Erythroblast (primary cell): ENCODE data around the gene TWIST2.

Experiments used
- GATA1 ChIP-seq: IDR thresholded peaks from 2 replicates; pipeline ENCODE4 v1.6.1; 2011; ENCODE audit warnings: low read depth, mild to moderate bottlenecking, control low read depth, low read length, moderate library complexity
- POLR2A ChIP-seq: IDR thresholded peaks from 2 replicates; pipeline ENCODE4 v1.6.1; 2011; ENCODE audit warnings: mild to moderate bottlenecking, low read length

DNA sequence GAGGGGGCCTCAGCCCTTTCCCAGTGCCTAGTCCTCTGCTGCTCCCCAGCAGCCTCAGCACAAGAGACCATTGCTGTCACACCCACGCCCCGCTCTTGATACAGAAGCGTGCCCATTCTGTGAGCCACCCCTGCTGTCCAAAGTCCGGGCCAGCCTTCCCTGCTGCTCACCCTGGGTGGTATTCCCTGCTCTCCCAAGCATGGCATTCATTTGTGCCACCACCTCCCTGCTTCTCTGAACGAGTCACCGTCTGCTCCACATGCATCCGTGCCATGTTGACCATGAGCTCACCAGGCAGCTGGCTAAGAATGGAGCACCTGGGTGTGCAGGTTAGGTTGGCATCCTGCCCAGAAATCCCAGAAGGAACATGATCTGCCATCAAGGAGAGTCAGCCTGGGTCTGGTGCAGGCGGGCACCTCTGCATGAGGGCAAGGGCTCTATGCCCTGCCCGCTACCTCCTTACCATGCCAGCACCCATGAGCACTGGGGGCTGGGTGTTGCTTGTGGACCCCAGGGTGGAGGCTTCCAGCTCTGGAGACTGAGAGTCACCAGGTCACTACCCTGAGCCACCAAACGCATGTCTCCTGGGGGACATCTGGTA, 63.0 kb downstream of the TWIST2 start:
- no peak for TF ChIP-seq POLR2A
- TF ChIP-seq GATA1 = no peak
